Measurements from ENCODE around the gene PCYOX1L.
A peak's percentile ranks its signal among the peaks of the same experiment; 100 is the strongest.

The PCYOX1L gene

GRCh38 chr5:149344151-149344550 is 13.7 kb upstream of the PCYOX1L start:
- Histone ChIP-seq H3K4me1 (ENCODE audit: low read length) (peaks cover 12% of the 10 kb centered on the region), H3K79me2 (ENCODE audit: low read length) (peaks cover 35% of the 10 kb centered on the region), H4K20me1 (ENCODE audit: insufficient read depth, low read length) (no peaks in the 10 kb centered on the region), H3K36me3 (replicated peaks; ENCODE audit: low read depth, low read length) (peaks cover 19% of the 10 kb centered on the region), H3K4me2 (ENCODE audit: low read length) (peak overlapping the region; percentile 68), H3K27ac (ENCODE audit: low read length) (no peak overlapping the region), H3K9ac (ENCODE audit: low read length) (no peak overlapping the region; the same call in 1 of the 2 replicates), H2AFZ (ENCODE audit: low read depth, low read length) (no peak overlapping the region), H3K27me3 (ENCODE audit: low read depth, low read length) (no peaks in the 10 kb centered on the region), H3K9me3 (ENCODE audit: insufficient read depth, low read length) (no peaks in the 10 kb centered on the region), H3K4me3 (ENCODE audit: low read length) (peak overlapping the region; percentile 99)
- TF ChIP-seq EZH2phosphoT487 (IDR thresholded peaks at IDR 0.05; ENCODE audit: low read depth), result no peak
- no peak for TF ChIP-seq CTCF (IDR thresholded peaks at IDR 0.05; ENCODE audit: low read depth, low read length)

DNA sequence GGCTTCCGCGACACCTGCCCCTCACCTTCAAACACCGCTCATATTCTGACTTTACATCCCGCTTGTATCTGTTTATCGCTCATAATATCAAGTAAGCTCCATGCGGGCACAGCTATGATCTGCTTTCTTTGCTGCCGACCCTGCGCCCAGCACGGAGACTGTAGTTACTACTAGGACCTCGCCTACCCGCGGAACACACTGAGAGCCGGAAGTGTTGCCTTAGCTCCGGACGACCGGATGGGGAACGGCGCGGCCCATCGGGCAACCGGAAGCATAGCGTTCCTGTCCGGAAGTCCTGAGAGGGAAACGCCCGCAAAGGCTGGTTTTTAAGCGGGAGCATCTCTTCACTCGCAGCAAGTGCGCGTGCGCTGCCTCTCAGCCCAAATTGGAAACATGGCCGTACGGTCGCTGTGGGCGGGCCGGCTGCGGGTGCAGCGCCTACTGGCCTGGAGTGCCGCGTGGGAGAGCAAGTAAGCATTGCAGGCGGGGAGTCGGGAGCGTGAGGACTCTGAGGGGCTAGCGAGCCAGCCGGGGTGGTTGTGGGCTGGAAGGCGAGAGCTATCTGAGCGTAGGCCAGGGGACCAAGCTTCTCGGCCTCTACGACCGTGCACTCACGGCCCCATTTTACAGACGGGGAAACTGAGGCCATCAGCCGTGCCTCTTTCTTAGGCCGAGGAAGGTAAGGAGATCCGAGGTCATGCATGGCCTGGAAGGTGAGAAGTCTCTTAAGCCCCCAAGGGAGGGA is 12.5 kb upstream of the PCYOX1L start, which contains the start of gene GRPEL2:
TSS of gene GRPEL2 (plus strand) at position 353 of the 745 bp plus-strand sequence. CDS start at position 394, 41 bp downstream.
- H4K20me1 ChIP-seq (ENCODE audit: insufficient read depth, low read length), result no peaks in the 10 kb centered on the region
- no peak for TF ChIP-seq CTCF (IDR thresholded peaks at IDR 0.05; ENCODE audit: low read depth, low read length)
- TF ChIP-seq EZH2phosphoT487 (IDR thresholded peaks at IDR 0.05; ENCODE audit: low read depth), result no peak
- peak within 1 kb of the TSS; percentile 99 for H3K4me3 ChIP-seq (ENCODE audit: low read length)
- H2AFZ ChIP-seq (ENCODE audit: low read depth, low read length), result peak within 1 kb of the TSS; percentile 96
- H3K4me2 ChIP-seq (ENCODE audit: low read length), result peak within 1 kb of the TSS; percentile 85
- peaks cover 12% of the 10 kb centered on the region for H3K4me1 ChIP-seq (ENCODE audit: low read length)
- peaks cover 30% of the 10 kb centered on the region for H3K36me3 ChIP-seq (replicated peaks; ENCODE audit: low read depth, low read length)
- H3K27ac ChIP-seq (ENCODE audit: low read length), result peak within 1 kb of the TSS; percentile 69
- peak within 1 kb of the TSS; percentile 98 for H3K9ac ChIP-seq (ENCODE audit: low read length)
- no peaks in the 10 kb centered on the region for H3K9me3 ChIP-seq (ENCODE audit: insufficient read depth, low read length)
- H3K27me3 ChIP-seq (ENCODE audit: low read depth, low read length), result no peaks in the 10 kb centered on the region
- H3K79me2 ChIP-seq (ENCODE audit: low read length), result peaks cover 41% of the 10 kb centered on the region

DNA sequence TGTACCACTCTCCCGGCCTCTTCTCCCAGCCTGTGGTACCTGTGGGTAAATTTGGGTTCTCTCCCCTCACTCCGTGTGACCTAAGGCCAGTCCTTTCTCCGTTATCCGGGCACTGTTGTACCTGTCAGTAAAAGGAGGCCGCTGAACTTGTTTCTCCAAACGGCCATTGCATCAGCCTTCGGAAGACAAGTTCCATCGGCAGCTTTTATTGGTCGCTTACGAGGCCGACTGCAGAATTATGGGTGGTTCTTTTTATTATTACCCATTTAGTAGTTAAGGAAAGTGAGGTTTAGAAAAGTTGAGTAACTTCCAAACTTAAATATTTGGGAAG is 12.0 kb upstream of the PCYOX1L start:
- Histone ChIP-seq H3K9me3 (ENCODE audit: insufficient read depth, low read length) (no peaks in the 10 kb centered on the region), H3K9ac (ENCODE audit: low read length) (peak overlapping the region; percentile 98), H3K36me3 (replicated peaks; ENCODE audit: low read depth, low read length) (peaks cover 35% of the 10 kb centered on the region), H4K20me1 (ENCODE audit: insufficient read depth, low read length) (no peaks in the 10 kb centered on the region), H3K4me3 (ENCODE audit: low read length) (peak overlapping the region; percentile 99), H3K4me2 (ENCODE audit: low read length) (peak overlapping the region; percentile 85), H2AFZ (ENCODE audit: low read depth, low read length) (no peak overlapping the region), H3K27me3 (ENCODE audit: low read depth, low read length) (no peaks in the 10 kb centered on the region), H3K79me2 (ENCODE audit: low read length) (peaks cover 45% of the 10 kb centered on the region), H3K4me1 (ENCODE audit: low read length) (peaks cover 12% of the 10 kb centered on the region), H3K27ac (ENCODE audit: low read length) (peak overlapping the region; percentile 69)
- TF ChIP-seq EZH2phosphoT487 (IDR thresholded peaks at IDR 0.05; ENCODE audit: low read depth) (no peak), CTCF (IDR thresholded peaks at IDR 0.05; ENCODE audit: low read depth, low read length) (no peak)

- Histone ChIP-seq H3K4me3 (ENCODE audit: low read length) (no peak overlapping the region), H3K4me2 (ENCODE audit: low read length) (no peak overlapping the region), H3K79me2 (ENCODE audit: low read length) (peaks cover 46% of the 10 kb centered on the region), H3K4me1 (ENCODE audit: low read length) (peaks cover 12% of the 10 kb centered on the region), H2AFZ (ENCODE audit: low read depth, low read length) (no peak overlapping the region), H3K27ac (ENCODE audit: low read length) (no peak overlapping the region), H4K20me1 (ENCODE audit: insufficient read depth, low read length) (no peaks in the 10 kb centered on the region), H3K27me3 (ENCODE audit: low read depth, low read length) (no peaks in the 10 kb centered on the region), H3K9ac (ENCODE audit: low read length) (no peak overlapping the region), H3K9me3 (ENCODE audit: insufficient read depth, low read length) (no peaks in the 10 kb centered on the region), H3K36me3 (replicated peaks; ENCODE audit: low read depth, low read length) (peaks cover 55% of the 10 kb centered on the region)
- TF ChIP-seq CTCF (IDR thresholded peaks at IDR 0.05; ENCODE audit: low read depth, low read length) (no peak), EZH2phosphoT487 (IDR thresholded peaks at IDR 0.05; ENCODE audit: low read depth) (no peak)
Observed at GRCh38 chr5:149348518-149348917, 9.3 kb upstream of the PCYOX1L start.
